HG03521 (cell line): ENCODE data around the gene TMEM87A.
"Not testable (repeated sequence)": the region's sequence is repeated elsewhere in the genome, so short reads cannot be mapped to it uniquely, and the experiment has no call there.

Source experiments
- ATAC-seq: cut with Tn5 transposase; IDR thresholded peaks from one replicate; pipeline ENCODE4 v1.9.1; 2021; ENCODE audit warnings: mild to moderate bottlenecking, moderate library complexity; ENCODE audit not compliant: unreplicated experiment

Gene TMEM87A

GRCh38 chr15:42270996-42271395 lies 2.2 kb downstream of the TMEM87A start:
- no peak for ATAC-seq

GRCh38 chr15:42270551-42270950 lies 2.7 kb downstream of the TMEM87A start:
- ATAC-seq: no peak

GRCh38 chr15:42267286-42267685 lies 5.9 kb downstream of the TMEM87A start:
- ATAC-seq: no peak

- ATAC-seq: no peak
Measured at GRCh38 chr15:42264795-42265194, 8.4 kb downstream of the TMEM87A start.

- ATAC-seq: no peak
Measured at GRCh38 chr15:42253300-42253699, 19.9 kb downstream of the TMEM87A start.

- no peak for ATAC-seq
Measured at GRCh38 chr15:42240823-42241222, 32.4 kb downstream of the TMEM87A start.

- ATAC-seq: no peak
Measured at GRCh38 chr15:42239528-42240182, 33.6 kb downstream of the TMEM87A start.

GRCh38 chr15:42233107-42233506 lies 40.1 kb downstream of the TMEM87A start:
- no peak for ATAC-seq

- ATAC-seq: no peak
Measured at GRCh38 chr15:42232606-42233005, 40.6 kb downstream of the TMEM87A start.

- ATAC-seq: no peak
Measured at GRCh38 chr15:42231088-42231487, 42.1 kb downstream of the TMEM87A start.

GRCh38 chr15:42228981-42229380 lies 44.3 kb downstream of the TMEM87A start:
- ATAC-seq: not testable (repeated sequence)

- ATAC-seq: no peak
Measured at GRCh38 chr15:42228036-42228435, 45.2 kb downstream of the TMEM87A start.

- no peak for ATAC-seq
Measured at GRCh38 chr15:42226648-42227047, 46.6 kb downstream of the TMEM87A start.

GRCh38 chr15:42220216-42220615 lies 53.0 kb downstream of the TMEM87A start:
- ATAC-seq: no peak

- ATAC-seq: no peak
Measured at GRCh38 chr15:42218953-42219592, 54.2 kb downstream of the TMEM87A start.

GRCh38 chr15:42217568-42217967 lies 55.7 kb downstream of the TMEM87A start:
- ATAC-seq: no peak

GRCh38 chr15:42215913-42216829 lies 57.1 kb downstream of the TMEM87A start:
- no peak for ATAC-seq

GRCh38 chr15:42214600-42214999 lies 58.6 kb downstream of the TMEM87A start:
- no peak for ATAC-seq

GRCh38 chr15:42213511-42213910 lies 59.7 kb downstream of the TMEM87A start:
- ATAC-seq: no peak

GRCh38 chr15:42210696-42211095 lies 62.5 kb downstream of the TMEM87A start:
- ATAC-seq: no peak

- ATAC-seq: peak; percentile 89
Measured at GRCh38 chr15:42207674-42208579, 65.3 kb downstream of the TMEM87A start, which contains the start of gene VPS39. VPS39 (minus strand) TSS chr15:42208304; CDS start chr15:42208153, 151 bp downstream.
